BE2C (cell line): ENCODE measurements around the gene LCN2.

Experiments used
- DNase-seq: peaks from one replicate; pipeline ENCODE4 v3.0.0-alpha.2; 2020
- H3K27me3 ChIP-seq: fragments of 250-450 bp; sonication (Bioruptor Pico); 2 replicates; pipeline ENCODE4 v1.5.1; 2020; ENCODE audit warnings: mild to moderate bottlenecking
- H3K36me3 ChIP-seq: fragments of 250-450 bp; sonication (Bioruptor Pico); 2 replicates; pipeline ENCODE4 v1.5.1; 2020; ENCODE audit warnings: mild to moderate bottlenecking
- H3K4me1 ChIP-seq: fragments of 250-450 bp; sonication (Bioruptor Pico); 2 replicates; pipeline ENCODE4 v1.5.1; 2020
- H3K4me3 ChIP-seq: 2 replicates; pipeline ENCODE4 v1.5.1; 2011; ENCODE audit warnings: low read depth, low read length
- H3K9me3 ChIP-seq: fragments of 250-450 bp; sonication (Bioruptor Pico); 2 replicates; pipeline ENCODE4 v1.5.1; 2020
- TF ChIP-seq, protein P1 (sequence below): IDR thresholded peaks from 2 replicates; pipeline ENCODE4 v1.5.1; 2012; ENCODE audit warnings: mild to moderate bottlenecking, low read depth, low read length

LCN2 gene

DNA sequence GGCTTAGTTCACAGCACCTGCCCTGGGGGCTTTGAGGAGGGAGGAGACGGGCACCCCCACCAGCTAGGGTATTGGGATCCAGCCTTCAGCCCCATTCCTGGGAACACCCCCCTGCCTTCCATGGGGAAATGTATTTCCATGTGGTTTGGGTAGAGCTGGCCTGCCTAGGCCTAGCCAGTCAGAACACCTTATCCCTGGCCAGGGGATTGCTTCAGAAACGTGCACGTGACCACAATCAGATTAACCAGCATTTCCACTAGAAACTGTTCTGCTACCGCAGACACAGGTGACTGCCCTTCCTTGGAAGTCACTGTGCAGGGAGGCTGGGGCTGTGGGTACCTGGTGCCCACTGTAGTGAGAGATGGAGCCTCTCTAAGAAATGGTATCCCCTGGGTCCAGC lies 24.8 kb downstream of the LCN2 start:
- Histone ChIP-seq H3K4me3 (no peak overlapping the region), H3K36me3 (peaks cover 47% of the 10 kb centered on the region), H3K27me3 (no peaks in the 10 kb centered on the region), H3K9me3 (no peaks in the 10 kb centered on the region), H3K4me1 (peaks cover 17% of the 10 kb centered on the region)
- DNase-seq, result no peak
- TF ChIP-seq, protein P1, sequence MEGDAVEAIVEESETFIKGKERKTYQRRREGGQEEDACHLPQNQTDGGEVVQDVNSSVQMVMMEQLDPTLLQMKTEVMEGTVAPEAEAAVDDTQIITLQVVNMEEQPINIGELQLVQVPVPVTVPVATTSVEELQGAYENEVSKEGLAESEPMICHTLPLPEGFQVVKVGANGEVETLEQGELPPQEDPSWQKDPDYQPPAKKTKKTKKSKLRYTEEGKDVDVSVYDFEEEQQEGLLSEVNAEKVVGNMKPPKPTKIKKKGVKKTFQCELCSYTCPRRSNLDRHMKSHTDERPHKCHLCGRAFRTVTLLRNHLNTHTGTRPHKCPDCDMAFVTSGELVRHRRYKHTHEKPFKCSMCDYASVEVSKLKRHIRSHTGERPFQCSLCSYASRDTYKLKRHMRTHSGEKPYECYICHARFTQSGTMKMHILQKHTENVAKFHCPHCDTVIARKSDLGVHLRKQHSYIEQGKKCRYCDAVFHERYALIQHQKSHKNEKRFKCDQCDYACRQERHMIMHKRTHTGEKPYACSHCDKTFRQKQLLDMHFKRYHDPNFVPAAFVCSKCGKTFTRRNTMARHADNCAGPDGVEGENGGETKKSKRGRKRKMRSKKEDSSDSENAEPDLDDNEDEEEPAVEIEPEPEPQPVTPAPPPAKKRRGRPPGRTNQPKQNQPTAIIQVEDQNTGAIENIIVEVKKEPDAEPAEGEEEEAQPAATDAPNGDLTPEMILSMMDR, result no peak

DNA sequence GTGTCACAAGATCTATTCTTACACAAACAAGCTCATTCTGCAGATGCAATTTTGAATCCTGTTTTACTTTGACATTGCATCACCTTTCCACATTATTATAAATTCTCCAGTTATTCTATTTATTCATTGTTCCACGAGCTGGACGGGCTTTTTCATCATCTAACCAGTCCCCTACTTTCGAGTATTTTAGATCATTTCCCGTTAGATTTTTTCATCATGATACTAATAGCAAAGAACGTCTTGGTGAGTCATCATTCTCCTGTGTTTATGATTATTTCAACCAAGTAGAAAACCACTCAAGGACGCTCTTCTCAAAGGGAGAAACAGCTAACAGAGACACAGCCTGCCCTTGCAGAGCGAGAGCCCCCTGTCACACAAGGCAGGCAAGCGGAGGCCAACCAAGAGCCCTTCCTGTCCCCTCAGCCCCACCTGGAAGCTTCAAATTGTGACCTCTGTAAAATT lies 25.9 kb downstream of the LCN2 start:
- H3K27me3 ChIP-seq, result no peaks in the 10 kb centered on the region
- peaks cover 17% of the 10 kb centered on the region for H3K4me1 ChIP-seq
- H3K36me3 ChIP-seq, result peaks cover 49% of the 10 kb centered on the region
- TF ChIP-seq, protein P1, result no peak
- DNase-seq, result no peak
- H3K9me3 ChIP-seq, result no peaks in the 10 kb centered on the region
- H3K4me3 ChIP-seq, result no peak overlapping the region

GRCh38 chr9:128175726-128176125 lies 26.5 kb downstream of the LCN2 start:
- Histone ChIP-seq H3K4me1 (peaks cover 17% of the 10 kb centered on the region), H3K9me3 (no peaks in the 10 kb centered on the region), H3K36me3 (peaks cover 55% of the 10 kb centered on the region), H3K4me3 (no peak overlapping the region), H3K27me3 (no peaks in the 10 kb centered on the region)
- peak; percentile 56 for DNase-seq
- TF ChIP-seq, protein P1, result no peak

DNA sequence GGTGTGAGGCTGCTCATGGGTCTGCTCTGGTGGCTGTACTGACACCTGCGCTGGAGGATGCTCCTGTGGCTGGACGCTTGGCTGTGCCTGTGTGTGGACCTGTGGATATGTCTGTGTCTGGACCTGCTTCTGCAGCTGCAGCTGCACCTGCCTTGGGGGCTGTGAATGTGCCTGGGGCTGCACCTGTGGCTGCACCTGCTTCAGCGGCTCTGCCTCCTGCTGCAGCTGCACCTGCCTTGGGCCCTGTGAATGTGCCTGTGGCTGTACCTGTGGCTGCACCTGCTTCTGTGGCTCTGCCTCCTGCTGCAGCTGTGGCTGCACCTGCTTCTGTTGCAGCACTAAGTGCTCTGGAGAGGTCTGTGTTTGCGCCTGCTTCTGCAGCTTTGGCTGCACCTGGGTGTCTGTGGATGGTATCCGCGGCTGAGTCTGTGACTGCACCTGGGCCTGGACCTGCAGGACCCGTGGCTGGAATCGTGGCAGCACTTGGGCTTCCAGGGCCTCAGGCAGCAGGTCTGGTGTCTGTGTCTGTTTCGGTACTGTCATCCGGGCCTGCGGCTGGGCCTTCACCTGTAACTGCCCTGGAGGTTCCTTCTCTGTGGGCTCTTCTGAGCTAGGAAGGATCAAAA lies 29.7 kb downstream of the LCN2 start:
- TF ChIP-seq, protein P1, result no peak
- no peaks in the 10 kb centered on the region for H3K27me3 ChIP-seq
- no peak for DNase-seq
- no peaks in the 10 kb centered on the region for H3K9me3 ChIP-seq
- no peak overlapping the region for H3K4me3 ChIP-seq
- H3K4me1 ChIP-seq, result peaks cover 17% of the 10 kb centered on the region
- peaks cover 64% of the 10 kb centered on the region for H3K36me3 ChIP-seq

- Histone ChIP-seq H3K27me3 (no peaks in the 10 kb centered on the region), H3K9me3 (no peaks in the 10 kb centered on the region), H3K4me3 (no peak overlapping the region), H3K36me3 (peaks cover 62% of the 10 kb centered on the region), H3K4me1 (peaks cover 17% of the 10 kb centered on the region)
- DNase-seq, result no peak
- TF ChIP-seq, protein P1, result no peak
These were observed 30.7 kb downstream of the LCN2 start for GRCh38 chr9:128180001-128180400.

- TF ChIP-seq, protein P1, result no peak
- H3K4me1 ChIP-seq, result peaks cover 17% of the 10 kb centered on the region
- H3K27me3 ChIP-seq, result no peaks in the 10 kb centered on the region
- DNase-seq, result no peak
- H3K9me3 ChIP-seq, result no peaks in the 10 kb centered on the region
- H3K4me3 ChIP-seq, result no peak overlapping the region
- peaks cover 64% of the 10 kb centered on the region for H3K36me3 ChIP-seq
These were observed 31.2 kb downstream of the LCN2 start for GRCh38 chr9:128180447-128180846.
